Measurements from ENCODE around the gene TMEM213. TPM values are rescaled to one million over a fixed set of nuclear protein-coding genes. Genes with fewer than 3 reads are reported as not detected.
A peak's percentile ranks its signal among the peaks of the same experiment; 100 is the strongest.

TMEM213 gene
- total RNA-seq, 1 donor from 2014 or later, result not detected

GRCh38 chr7:138861051-138861450 is 63.3 kb downstream of the TMEM213 start:
- Mint-ChIP-seq H3K4me3 (ENCODE audit: low read depth) (no peak overlapping the region), H3K36me3 (ENCODE audit: insufficient read depth) (peaks cover 52% of the 10 kb centered on the region), H3K27me3 (no peaks in the 10 kb centered on the region), H3K4me1 (ENCODE audit: low read depth) (no peaks in the 10 kb centered on the region), H3K9me3 (ENCODE audit: low read depth) (peaks cover 8% of the 10 kb centered on the region), H3K27ac (peak overlapping the region; percentile 24)
- no peak for TF ChIP-seq CTCF (IDR thresholded peaks at IDR 0.05; ENCODE audit: unreplicated experiment)
- DNase-seq (ENCODE audit: low spot score, unreplicated experiment), result no peak

GRCh38 chr7:138863931-138864330 is 66.1 kb downstream of the TMEM213 start:
- DNase-seq (ENCODE audit: low spot score, unreplicated experiment), result no peak
- Mint-ChIP-seq H3K4me3 (ENCODE audit: low read depth) (no peak overlapping the region), H3K4me1 (ENCODE audit: low read depth) (no peaks in the 10 kb centered on the region), H3K27ac (no peak overlapping the region), H3K36me3 (ENCODE audit: insufficient read depth) (peaks cover 38% of the 10 kb centered on the region), H3K9me3 (ENCODE audit: low read depth) (no peaks in the 10 kb centered on the region), H3K27me3 (no peaks in the 10 kb centered on the region)
- no peak for TF ChIP-seq CTCF (IDR thresholded peaks at IDR 0.05; ENCODE audit: unreplicated experiment)

GRCh38 chr7:138864667-138865066 is 66.9 kb downstream of the TMEM213 start:
- no peak for DNase-seq (ENCODE audit: low spot score, unreplicated experiment)
- no peaks in the 10 kb centered on the region for H3K4me1 Mint-ChIP-seq (ENCODE audit: low read depth)
- no peaks in the 10 kb centered on the region for H3K27me3 Mint-ChIP-seq
- no peak overlapping the region for H3K4me3 Mint-ChIP-seq (ENCODE audit: low read depth)
- H3K36me3 Mint-ChIP-seq (ENCODE audit: insufficient read depth), result peaks cover 34% of the 10 kb centered on the region
- H3K27ac Mint-ChIP-seq, result no peak overlapping the region
- TF ChIP-seq CTCF (IDR thresholded peaks at IDR 0.05; ENCODE audit: unreplicated experiment), result no peak
- H3K9me3 Mint-ChIP-seq (ENCODE audit: low read depth), result no peaks in the 10 kb centered on the region

- no peaks in the 10 kb centered on the region for H3K9me3 Mint-ChIP-seq (ENCODE audit: low read depth)
- no peak overlapping the region for H3K27ac Mint-ChIP-seq
- H3K36me3 Mint-ChIP-seq (ENCODE audit: insufficient read depth), result peaks cover 30% of the 10 kb centered on the region
- no peak for DNase-seq (ENCODE audit: low spot score, unreplicated experiment)
- TF ChIP-seq CTCF (IDR thresholded peaks at IDR 0.05; ENCODE audit: unreplicated experiment), result no peak
- H3K4me3 Mint-ChIP-seq (ENCODE audit: low read depth), result no peak overlapping the region
- no peaks in the 10 kb centered on the region for H3K4me1 Mint-ChIP-seq (ENCODE audit: low read depth)
- no peaks in the 10 kb centered on the region for H3K27me3 Mint-ChIP-seq
Observed at GRCh38 chr7:138865843-138866242, 68.0 kb downstream of the TMEM213 start.

GRCh38 chr7:138866353-138866752 is 68.6 kb downstream of the TMEM213 start:
- Mint-ChIP-seq H3K36me3 (ENCODE audit: insufficient read depth) (peaks cover 29% of the 10 kb centered on the region), H3K4me1 (ENCODE audit: low read depth) (no peaks in the 10 kb centered on the region), H3K4me3 (ENCODE audit: low read depth) (no peak overlapping the region), H3K27me3 (no peaks in the 10 kb centered on the region), H3K9me3 (ENCODE audit: low read depth) (no peaks in the 10 kb centered on the region), H3K27ac (peak overlapping the region; percentile 45)
- no peak for DNase-seq (ENCODE audit: low spot score, unreplicated experiment)
- no peak for TF ChIP-seq CTCF (IDR thresholded peaks at IDR 0.05; ENCODE audit: unreplicated experiment)
